Activated CD4-positive, alpha-beta T cell treated with anti-CD3 and anti-CD28 coated beads for 1 hour (primary cell): ENCODE data around the gene VPS13A.

Source experiments
- DNase-seq: peaks from one replicate; pipeline ENCODE4 v3.0.0-alpha.2; 2020

VPS13A gene

GRCh38 chr9:77463151-77463550 is 285.8 kb downstream of the VPS13A start:
- DNase-seq: no peak

- DNase-seq: no peak
Measured at GRCh38 chr9:77464661-77465060, 287.3 kb downstream of the VPS13A start.

GRCh38 chr9:77469515-77470231 is 292.3 kb downstream of the VPS13A start:
- DNase-seq: no peak
